ENCODE results near the gene RGS12. TPM values are rescaled to one million over a fixed set of nuclear protein-coding genes. Genes with fewer than 3 reads are reported as not detected.

RGS12 gene
- total and polyA plus RNA-seq, 2 of the 8 experiments (the other 6 are each of a cell fraction or from before 2014, with no cell fraction given): 6.0 to 16.4 TPM

DNA sequence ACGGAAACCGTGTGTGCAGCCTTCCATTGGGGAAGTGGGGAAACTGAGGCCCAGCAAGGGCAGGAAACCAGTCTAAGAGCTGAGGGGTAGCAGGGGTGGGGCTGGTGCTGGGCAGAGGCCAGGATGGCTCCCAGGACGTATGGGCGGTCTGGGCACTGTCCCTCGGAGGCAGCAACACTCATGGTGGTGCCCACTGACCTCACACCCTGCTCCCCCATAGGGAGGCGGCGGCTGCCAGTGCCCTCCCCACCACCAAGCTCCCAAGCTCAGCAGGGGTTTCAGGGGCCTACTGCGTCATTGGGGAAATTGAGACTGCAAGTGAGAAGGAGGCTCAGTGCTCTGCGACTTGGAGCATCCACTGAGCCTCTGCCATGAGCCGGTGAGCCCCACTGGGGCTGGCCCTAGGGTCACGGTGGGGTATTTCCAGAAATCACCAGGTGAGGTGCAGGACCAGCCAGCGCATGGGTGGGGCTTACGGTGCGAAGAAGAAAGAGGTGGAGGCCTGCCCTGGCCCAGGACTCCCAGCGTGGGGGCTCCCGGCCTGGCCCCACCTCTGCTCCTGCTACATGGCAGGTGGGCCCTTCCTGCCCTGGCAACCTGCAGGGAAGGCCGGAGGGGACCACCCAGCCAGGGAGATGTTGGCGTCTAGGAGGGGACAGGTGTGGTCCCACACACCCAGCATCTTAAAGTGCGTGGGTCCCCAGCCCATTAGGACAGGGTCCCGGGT is 42.9 kb upstream of the RGS12 start:
- no peak overlapping the region for H2AK5ac ChIP-seq (ENCODE audit: low read depth, low read length)
- peak overlapping the region; percentile 60; the same call in 1 of the 2 replicates for H2BK5ac ChIP-seq (ENCODE audit: low read depth, low read length)
- 90% methylated on average over 15 of the region's 20 CpGs; no CpG with 5 or more reads in 1 of the 2 experiments for WGBS, 2 experiments (ENCODE audit: extremely low coverage in 1 of 2, insufficient coverage in 1 of 2, insufficient read length in 1 of 2, insufficient replicate concordance in 2 of 2, low coverage in 1 of 2, low lambda C conversion rate in 2 of 2, missing lambda C conversion rate in 1 of 2)
- no peaks in the 10 kb centered on the region for H3K36me3 ChIP-seq (ENCODE audit: control insufficient read depth in 2 of 4, insufficient read depth in 4 of 4, low read length in 3 of 4)
- H3K18ac ChIP-seq (ENCODE audit: extremely low read depth, low read length): peak overlapping the region; percentile 83; the same call in 1 of the 2 replicates
- peak overlapping the region; percentile 54 for H4K91ac ChIP-seq (replicated peaks; ENCODE audit: insufficient read length, low read length)
- H3K4ac ChIP-seq (replicated peaks; ENCODE audit: insufficient read length, low read depth, low read length): no peak overlapping the region
- H3K23me2 ChIP-seq (ENCODE audit: low read depth, low read length): no peaks in the 10 kb centered on the region
- no peak overlapping the region for H3K14ac ChIP-seq (ENCODE audit: insufficient read length)
- ChIA-PET CTCF (ENCODE audit: partially characterized antibody) (interaction anchor here (0.6 to 2.3 kb wide), 5 partner anchors 8 to 194 kb away, joined by 3 to 7 read pairs (median 3); no protein-coding TSS in a partner anchor), POLR2A (ENCODE audit: partially characterized antibody) (interaction anchor here (1.1 to 1.9 kb wide), 2 partner anchors 9 to 69 kb away, joined by 3 to 4 read pairs; no protein-coding TSS in a partner anchor)
- no peaks in the 10 kb centered on the region for H3K27me3 ChIP-seq (replicated peaks in 1 of 4; ENCODE audit: control insufficient read depth in 3 of 4, extremely low read depth in 1 of 4, insufficient read depth in 3 of 4, low read length in 3 of 4)
- no peak overlapping the region for H3K4me3 ChIP-seq (ENCODE audit: extremely low read depth in 1 of 4, insufficient read depth in 2 of 4, low read depth in 3 of 4, low read length in 4 of 4)
- no peak overlapping the region for H3K27ac ChIP-seq (ENCODE audit: low read depth, low read length)
- H4K8ac ChIP-seq (ENCODE audit: extremely low read depth, insufficient read depth, low read length): 0 out of 2 replicates have a peak overlapping the region, but pooled peaks have one; percentile 1
- no peak overlapping the region for H3K9ac ChIP-seq (replicated peaks in 1 of 4; ENCODE audit: extremely low read depth in 1 of 4, low read depth in 3 of 4, low read length in 3 of 4)
- no peaks in the 10 kb centered on the region for H3K79me1 ChIP-seq (ENCODE audit: low read depth, low read length)
- H2BK12ac ChIP-seq (ENCODE audit: low read depth, low read length): 0 out of 2 replicates have a peak overlapping the region, but pooled peaks have one; percentile 27
- no peak overlapping the region for H3K56ac ChIP-seq (replicated peaks; ENCODE audit: insufficient read length, low read depth, low read length)
- H3K79me2 ChIP-seq (ENCODE audit: control insufficient read depth in 1 of 2, insufficient read depth in 2 of 2, low read length in 2 of 2): no peaks in the 10 kb centered on the region
- no peak for DNase-seq (ENCODE audit: low read depth in 1 of 2, low spot score in 2 of 2)
- peaks cover 0 to 8% (median 0%) of the 10 kb centered on the region in 4 experiments; a peak in 3 of 7 replicates for H3K4me1 ChIP-seq (replicated peaks in 1 of 4; ENCODE audit: control insufficient read depth in 3 of 4, insufficient read depth in 4 of 4, low read length in 3 of 4)
- peaks cover 2 to 8% of the 10 kb centered on the region in 2 experiments for H4K20me1 ChIP-seq (replicated peaks in 1 of 2; ENCODE audit: control insufficient read depth in 1 of 2, insufficient read depth in 2 of 2, low read length in 2 of 2)
- no peak for FAIRE-seq
- H2BK15ac ChIP-seq (ENCODE audit: low read length): no peak overlapping the region; the same call in 1 of the 2 replicates
- H3K23ac ChIP-seq (ENCODE audit: insufficient read length): no peak overlapping the region
- H3K9me3 ChIP-seq (ENCODE audit: insufficient read depth in 2 of 2, low read depth in 1 of 2, low read length in 1 of 2): no peaks in the 10 kb centered on the region
- no peak overlapping the region for H2AFZ ChIP-seq (ENCODE audit: low read length)
- H2BK120ac ChIP-seq (replicated peaks; ENCODE audit: low read depth, low read length): no peak overlapping the region
- no peak overlapping the region for H4K5ac ChIP-seq (ENCODE audit: insufficient read length, low read depth, low read length)
- no peak overlapping the region for H2BK20ac ChIP-seq (ENCODE audit: low read length)
- TF ChIP-seq PHF8 (conservative IDR thresholded peaks at IDR 0.05; ENCODE audit: low read depth, low read length): no peak
- no peak overlapping the region for H3K4me2 ChIP-seq (ENCODE audit: insufficient read depth in 1 of 2, low read depth in 2 of 2, low read length in 2 of 2)

Data from H1 (cell line).